PC-3 (cell line): Measurements from ENCODE around the gene ARRB1. TPM values are rescaled to one million over a fixed set of nuclear protein-coding genes. Genes with fewer than 3 reads are reported as not detected.

Experiments
- ATAC-seq: fragments of 200-7000 bp; cut with Tn5 transposase; 2 replicates; pipeline ENCODE4 v1.9.1; 2020; ENCODE audit warnings: mild to moderate bottlenecking, moderate library complexity
- BruUV-seq: library from RNA; stranded (reverse); fragments of 400-500 nt; replicated peaks from 2 replicates; lab custom pipeline; 2021; lab: Mats Ljungman, UMichigan
- CTCF ChIA-PET: fragments of 300-600 bp; sonication (Branson Sonifier 250); formaldehyde crosslinking; loops from one replicate; lab custom pipeline; 2022; ENCODE audit warnings: antibody characterized with exemption; lab: Charles Lee
- POLR2A ChIA-PET: fragments of 300-600 bp; sonication (Branson Sonifier 250); formaldehyde crosslinking; loops from one replicate; lab custom pipeline; 2022; ENCODE audit warnings: antibody characterized with exemption; ENCODE audit not compliant: unreplicated experiment; lab: Charles Lee
- DNase-seq: peaks from one replicate; pipeline ENCODE4 v3.0.0-alpha.2; 2015
- H2AFZ ChIP-seq: fragments of 300-600 bp; sonication (generic); 2 replicates; pipeline ENCODE4 v1.6.0; 2016; ENCODE audit warnings: antibody characterized with exemption, low read length
- H3F3A ChIP-seq: fragments of 300-600 bp; sonication (generic); one replicate; pipeline ENCODE4 v1.6.0; 2017; ENCODE audit warnings: antibody characterized with exemption, low read length, control low read depth, mild to moderate bottlenecking; ENCODE audit not compliant: unreplicated experiment
- H3K27ac ChIP-seq: fragments of 300-600 bp; sonication (generic); 2 replicates; pipeline ENCODE4 v1.5.1; 2016; ENCODE audit warnings: mild to moderate bottlenecking, low read length
- H3K27me3 ChIP-seq: fragments of 300-600 bp; sonication (generic); 2 replicates; pipeline ENCODE4 v1.6.1; 2016; ENCODE audit warnings: low read length, mixed read lengths
- H3K36me3 ChIP-seq: fragments of 300-600 bp; sonication (generic); 2 replicates; pipeline ENCODE4 v1.6.1; 2016; ENCODE audit warnings: low read depth, mixed run types, low read length, mixed read lengths
- H3K4me1 ChIP-seq: fragments of 300-600 bp; sonication (generic); 2 replicates; pipeline ENCODE4 v1.5.1; 2016; ENCODE audit warnings: low read length; ENCODE audit not compliant: insufficient read depth
- H3K4me2 ChIP-seq: fragments of 300-600 bp; sonication (generic); 2 replicates; pipeline ENCODE4 v1.6.0; 2016; ENCODE audit warnings: low read length
- H3K4me3 ChIP-seq: fragments of 300-600 bp; sonication (generic); 2 replicates; pipeline ENCODE4 v1.5.1; 2016; ENCODE audit warnings: mild to moderate bottlenecking, low read length, mixed read lengths
- H3K79me2 ChIP-seq: fragments of 300-600 bp; sonication (generic); 2 replicates; pipeline ENCODE4 v1.6.1; 2017; ENCODE audit warnings: low read length, mixed read lengths
- H3K9ac ChIP-seq: fragments of 300-600 bp; sonication (generic); 2 replicates; pipeline ENCODE4 v1.6.0; 2016; ENCODE audit warnings: mild to moderate bottlenecking, low read length
- H3K9me2 ChIP-seq: fragments of 300-600 bp; sonication (generic); replicated peaks from 2 replicates; pipeline ENCODE4 v1.6.1; 2016; ENCODE audit warnings: mixed run types, low read length, mixed read lengths
- H3K9me3 ChIP-seq: fragments of 300-600 bp; sonication (generic); 2 replicates; pipeline ENCODE4 v1.6.1; 2016; ENCODE audit warnings: low read length, mixed read lengths
- H4K20me1 ChIP-seq: fragments of 300-600 bp; sonication (generic); 2 replicates; pipeline ENCODE4 v1.6.1; 2016; ENCODE audit warnings: low read length, mixed read lengths
- CTCF ChIP-seq: fragments of 300-600 bp; sonication (generic); conservative IDR thresholded peaks from 2 replicates; pipeline ENCODE4 v1.5.1; 2017; ENCODE audit warnings: antibody characterized with exemption, low read depth, mild to moderate bottlenecking, low read length
- EZH2 ChIP-seq: fragments of 300-600 bp; sonication (generic); IDR thresholded peaks from one replicate; pipeline ENCODE4 v1.6.1; 2017; ENCODE audit warnings: antibody characterized with exemption, mild to moderate bottlenecking, low read length; ENCODE audit not compliant: unreplicated experiment
- EZH2phosphoT487 ChIP-seq: fragments of 300-600 bp; sonication (generic); IDR thresholded peaks from 2 replicates; pipeline ENCODE4 v1.6.1; 2018; ENCODE audit warnings: mild to moderate bottlenecking, antibody characterized with exemption, low read length, borderline replicate concordance
- intact Hi-C: fragments of 100-400 bp; cut with micrococcal nuclease; formaldehyde crosslinking; loops from 2 replicates; pipeline ENCODE4 v1.9.0; 2023
- total RNA-seq: library from RNA; depleted of rRNA; stranded (reverse); fragments of >200 nt; gene quantifications from 2 replicates; pipeline ENCODE4 v1.2.3, GENCODE V29; 2014

The ARRB1 gene
- total RNA-seq, 1 experiment from 2014 or later: 19.1 TPM

- TF ChIP-seq CTCF (no peak), EZH2 (no peak), EZH2phosphoT487 (no peak)
- CTCF ChIA-PET: interaction anchor here (0.7 kb wide), 1 partner anchor 80 kb away, joined by 8 read pairs; no protein-coding TSS in a partner anchor
- Histone ChIP-seq H3K9me3 (no peaks in the 10 kb centered on the region), H3K27ac (no peak overlapping the region), H2AFZ (no peak overlapping the region), H3K9me2 (no peaks in the 10 kb centered on the region), H3K4me3 (no peak overlapping the region), H3K27me3 (no peaks in the 10 kb centered on the region), H4K20me1 (no peaks in the 10 kb centered on the region), H3K4me1 (no peaks in the 10 kb centered on the region), H3K79me2 (no peaks in the 10 kb centered on the region), H3F3A (no peaks in the 10 kb centered on the region), H3K4me2 (no peak overlapping the region), H3K9ac (no peak overlapping the region), H3K36me3 (no peaks in the 10 kb centered on the region)
- no TSS peak for BruUV-seq
- ATAC-seq (no peak), DNase-seq (no peak)
- POLR2A ChIA-PET: no interaction called here
- intact Hi-C loops: no loop called here
Observed at GRCh38 chr11:75269896-75270295, 81.6 kb downstream of the ARRB1 start.

- intact Hi-C loops: no loop called here
- ATAC-seq: no peak
- no peaks in the 10 kb centered on the region for H3K27me3 ChIP-seq
Observed at GRCh38 chr11:75269367-75269660, 82.1 kb downstream of the ARRB1 start.

More at GRCh38 chr11:75269367-75269660, 82.1 kb downstream of the ARRB1 start:
- H3K9me3 ChIP-seq: no peaks in the 10 kb centered on the region
- ChIA-PET POLR2A (no interaction called here), CTCF (no interaction called here)
- H3K36me3 ChIP-seq: no peaks in the 10 kb centered on the region
- H3K4me1 ChIP-seq: 0 out of 2 replicates have a peak, but pooled peaks cover 2% of the 10 kb centered on the region
- H3K9me2 ChIP-seq: no peaks in the 10 kb centered on the region
- no peak overlapping the region for H3K9ac ChIP-seq
- TF ChIP-seq EZH2phosphoT487: no peak
- no peak for TF ChIP-seq CTCF
- no peak for TF ChIP-seq EZH2
- no TSS peak for BruUV-seq
- no peaks in the 10 kb centered on the region for H3K79me2 ChIP-seq
- no peaks in the 10 kb centered on the region for H3F3A ChIP-seq
- H3K4me2 ChIP-seq: no peak overlapping the region
- no peak overlapping the region for H3K27ac ChIP-seq
- H4K20me1 ChIP-seq: no peaks in the 10 kb centered on the region
- H3K4me3 ChIP-seq: no peak overlapping the region
- DNase-seq: no peak
- H2AFZ ChIP-seq: no peak overlapping the region
